T-helper 9 cell (primary cell): ENCODE measurements around the gene PARP16.
"Not testable (repeated sequence)": the region's sequence is repeated elsewhere in the genome, so short reads cannot be mapped to it uniquely, and the experiment has no call there.

Source experiments
- DNase-seq: peaks from one replicate; pipeline ENCODE4 v3.0.0-alpha.2; 2020

The PARP16 gene

DNA sequence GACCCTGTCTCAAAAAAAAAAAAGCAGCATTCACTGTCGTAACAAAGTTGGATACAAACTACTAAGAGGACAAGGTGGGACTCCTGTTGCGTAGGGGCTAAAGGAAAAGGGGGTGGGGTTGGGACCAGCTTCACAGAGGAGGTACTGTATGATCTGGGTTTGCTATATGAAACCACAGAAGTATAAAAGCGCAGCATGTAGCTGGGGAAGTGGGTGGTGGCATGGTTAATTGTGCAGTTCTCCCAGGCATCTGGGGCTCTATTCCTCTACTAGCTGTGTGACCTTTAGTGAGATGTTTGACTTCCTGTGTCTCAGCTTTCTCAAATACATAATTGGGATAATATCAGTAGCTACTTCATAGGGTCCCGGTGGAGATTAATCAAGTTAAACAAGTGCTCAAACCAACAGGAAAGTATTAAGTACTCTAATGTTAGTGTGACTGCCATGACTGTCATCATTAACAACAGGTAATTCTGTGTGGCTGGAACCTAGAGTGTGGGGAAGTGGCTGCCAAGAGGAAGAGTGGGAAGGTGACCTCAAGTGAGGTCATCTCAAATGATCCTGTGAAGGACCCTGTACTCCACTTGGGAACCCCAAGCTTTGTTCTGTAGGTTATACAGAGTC, 11.5 kb downstream of the PARP16 start:
- DNase-seq = no peak

GRCh38 chr15:65270811-65271545, 15.7 kb downstream of the PARP16 start:
- DNase-seq = not testable (repeated sequence)

DNA sequence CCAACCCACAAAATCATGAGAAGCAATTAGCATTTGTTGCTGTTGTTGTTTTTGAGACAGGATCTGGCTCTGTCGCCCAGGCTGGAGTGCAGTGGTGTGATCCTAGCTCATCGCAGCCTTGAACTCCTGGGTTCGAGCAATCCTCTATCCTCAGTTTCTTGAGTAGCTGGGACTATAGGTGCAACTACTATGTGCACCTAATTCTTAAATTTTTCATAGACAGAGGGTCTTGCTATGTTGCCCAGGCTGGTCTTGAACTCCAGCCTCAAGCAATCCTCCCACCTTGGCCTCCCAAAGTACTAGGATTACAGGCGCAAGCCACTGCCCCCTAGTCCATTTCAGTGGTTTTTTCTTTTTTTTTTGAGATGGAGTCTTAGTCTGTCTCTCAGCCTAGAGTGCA, 18.3 kb downstream of the PARP16 start:
- DNase-seq = no peak

- DNase-seq = no peak
Observed at GRCh38 chr15:65266469-65266868, 20.2 kb downstream of the PARP16 start.

DNA sequence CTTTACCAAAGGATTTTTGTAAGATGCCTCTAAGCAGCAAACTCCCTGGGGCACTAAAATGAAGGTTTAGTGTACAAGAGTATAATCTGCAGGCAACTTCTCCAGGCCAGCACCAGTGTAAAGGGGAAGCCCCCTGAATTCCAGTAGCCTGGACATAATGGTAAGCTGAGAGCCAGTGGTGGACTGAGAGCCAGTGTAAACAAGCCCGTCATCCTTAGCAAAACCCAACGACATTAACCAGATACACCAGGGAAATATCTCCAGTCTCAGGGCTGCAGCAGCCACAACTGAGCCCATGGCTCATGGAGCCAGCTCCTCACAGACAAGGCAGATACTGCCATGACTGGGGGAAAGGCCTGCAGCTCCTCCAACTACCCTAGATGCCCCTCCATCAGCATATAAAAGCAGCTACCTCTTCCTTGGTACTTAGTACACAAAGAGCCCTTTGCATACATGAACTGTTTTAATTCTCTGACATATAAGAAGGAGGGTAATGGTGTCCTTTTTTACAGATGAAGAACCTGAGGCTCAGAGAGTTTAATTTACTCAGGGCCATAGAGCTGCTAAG, 21.7 kb downstream of the PARP16 start:
- DNase-seq = no peak

- DNase-seq = no peak
Observed at GRCh38 chr15:65263313-65263712, 23.4 kb downstream of the PARP16 start.

- DNase-seq = no peak
Observed at GRCh38 chr15:65260968-65261367, 25.7 kb downstream of the PARP16 start.

DNA sequence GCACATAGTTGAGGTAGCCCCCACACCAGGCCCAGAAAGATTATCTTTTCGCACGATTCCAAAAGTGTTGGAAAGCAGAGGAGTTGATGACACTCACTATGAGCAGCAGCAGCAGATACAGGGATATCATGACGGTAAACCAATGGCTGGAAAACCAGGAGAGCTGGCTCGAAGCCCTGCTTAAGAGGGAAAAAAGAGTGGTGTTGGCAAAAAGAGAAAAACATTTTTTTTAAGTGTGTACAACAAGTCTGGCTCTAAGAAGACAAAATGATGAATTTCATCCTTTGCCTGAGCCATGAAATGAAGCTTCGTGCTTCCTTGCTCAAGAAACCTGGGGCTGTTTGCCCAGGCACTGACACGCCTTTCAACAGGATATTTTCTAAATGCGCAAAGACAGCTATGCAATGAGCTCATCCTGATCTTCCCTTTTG, 27.3 kb downstream of the PARP16 start:
- no peak for DNase-seq

DNA sequence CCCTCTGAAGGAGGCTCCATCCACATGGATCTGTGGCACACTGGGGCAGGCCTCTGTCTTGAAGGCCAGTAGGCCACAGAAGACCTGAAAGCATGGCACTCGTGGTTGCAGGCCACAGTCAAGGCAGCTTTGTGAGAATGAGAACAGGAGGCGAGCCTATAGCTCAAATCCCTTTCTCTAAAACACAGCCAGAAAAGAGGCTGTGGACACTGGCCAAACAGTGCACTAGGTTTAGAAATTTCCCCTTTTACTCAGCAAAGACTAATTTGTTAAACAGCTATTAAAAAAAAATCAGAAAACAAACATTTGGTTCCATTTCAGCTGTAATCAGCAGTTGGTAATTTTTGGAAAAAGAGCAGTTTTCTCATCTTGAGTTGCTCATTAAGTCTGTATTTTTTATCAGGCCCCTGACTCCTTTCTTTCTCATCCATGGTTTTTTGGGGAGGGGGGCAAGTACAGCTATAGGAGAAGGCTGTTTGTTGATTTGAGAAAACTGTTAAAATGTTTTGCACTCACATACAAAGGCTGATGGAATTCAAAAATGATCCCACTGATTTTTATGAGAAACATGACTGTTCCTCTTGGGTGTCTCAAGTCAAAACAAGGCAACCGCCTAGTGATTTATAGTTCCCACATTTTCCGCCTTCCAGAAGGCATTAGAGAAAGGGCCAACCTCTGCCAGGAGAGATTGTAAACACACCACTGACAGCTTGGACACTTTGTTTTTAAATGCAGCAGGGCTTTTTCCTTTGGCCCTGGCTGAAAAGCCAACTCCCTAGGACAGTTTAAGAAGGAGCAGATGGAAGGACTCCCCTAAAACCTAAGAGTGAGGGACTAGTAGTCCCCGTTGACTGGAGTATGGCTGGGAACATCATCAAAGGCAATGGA, 28.1 kb downstream of the PARP16 start:
- no peak for DNase-seq

DNA sequence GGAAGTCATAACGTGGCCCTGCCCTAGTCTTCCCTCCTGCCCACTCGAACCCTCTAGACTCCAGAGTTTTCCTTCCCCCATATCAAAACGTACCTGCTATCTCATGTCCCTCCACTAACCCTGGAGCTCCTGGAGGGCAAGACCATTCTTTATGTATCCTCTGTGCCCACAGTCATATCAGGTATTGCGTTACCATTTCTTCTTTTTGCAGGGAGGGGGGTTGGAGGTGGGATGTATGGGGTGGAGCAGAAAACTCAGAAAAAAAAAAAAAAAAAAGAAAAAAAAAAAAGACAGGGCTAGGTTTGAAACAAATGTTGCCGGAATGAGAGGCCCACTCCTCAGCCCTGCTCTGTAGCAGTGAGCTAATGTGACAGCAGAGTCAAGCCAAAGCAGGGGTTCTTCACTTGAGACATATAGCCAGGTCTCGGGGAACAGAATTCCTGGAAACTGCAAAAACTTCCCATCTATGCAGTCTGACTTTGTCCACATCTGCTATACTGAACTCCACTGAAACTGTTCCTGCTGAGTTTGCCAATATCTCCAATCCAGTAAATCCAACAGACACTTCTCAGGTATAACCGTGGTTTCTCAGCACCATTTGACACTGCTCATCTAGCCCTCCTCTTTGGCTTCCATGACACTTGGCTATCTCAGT, 31.1 kb downstream of the PARP16 start:
- no peak for DNase-seq

DNA sequence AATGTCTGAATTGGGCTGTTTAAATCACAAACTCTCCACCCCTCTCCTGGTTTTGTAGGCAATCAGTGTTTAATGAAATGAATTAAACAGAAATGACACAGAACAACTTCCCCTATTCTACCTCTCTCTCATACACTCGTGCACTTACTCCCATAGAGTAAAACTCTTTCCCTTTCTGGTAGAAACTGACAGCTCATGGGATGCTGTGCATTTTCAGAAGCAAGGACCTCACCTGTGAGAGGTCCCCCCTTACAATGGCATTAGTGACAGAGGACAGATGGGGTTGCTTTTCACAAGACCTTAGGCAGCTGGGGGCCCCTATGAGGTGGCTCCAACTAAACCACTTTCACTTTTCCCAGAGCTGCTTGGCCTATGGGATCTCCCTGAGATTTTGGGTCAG, 31.9 kb downstream of the PARP16 start:
- DNase-seq = no peak

DNA sequence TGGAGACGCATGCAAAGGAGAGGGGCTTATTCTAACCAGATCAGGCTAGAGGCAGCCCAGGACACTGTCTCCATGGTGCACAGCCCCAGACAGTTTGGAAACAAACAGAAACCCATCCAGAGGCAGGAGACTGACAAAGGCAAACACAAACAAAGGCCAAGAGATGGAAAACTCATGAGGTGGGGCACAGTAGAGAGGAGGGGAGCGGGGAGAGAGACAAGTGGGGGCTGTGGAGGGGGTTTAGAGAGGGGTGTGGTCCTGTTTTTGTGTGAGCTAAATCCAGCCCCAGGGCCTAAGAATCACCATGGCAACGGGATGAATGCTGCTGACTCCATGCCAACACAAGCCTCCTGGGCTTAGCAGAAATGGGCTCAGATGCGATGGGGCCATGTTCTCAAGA, 32.3 kb downstream of the PARP16 start:
- no peak for DNase-seq

- no peak for DNase-seq
Observed at GRCh38 chr15:65249641-65250040, 37.0 kb downstream of the PARP16 start.

DNA sequence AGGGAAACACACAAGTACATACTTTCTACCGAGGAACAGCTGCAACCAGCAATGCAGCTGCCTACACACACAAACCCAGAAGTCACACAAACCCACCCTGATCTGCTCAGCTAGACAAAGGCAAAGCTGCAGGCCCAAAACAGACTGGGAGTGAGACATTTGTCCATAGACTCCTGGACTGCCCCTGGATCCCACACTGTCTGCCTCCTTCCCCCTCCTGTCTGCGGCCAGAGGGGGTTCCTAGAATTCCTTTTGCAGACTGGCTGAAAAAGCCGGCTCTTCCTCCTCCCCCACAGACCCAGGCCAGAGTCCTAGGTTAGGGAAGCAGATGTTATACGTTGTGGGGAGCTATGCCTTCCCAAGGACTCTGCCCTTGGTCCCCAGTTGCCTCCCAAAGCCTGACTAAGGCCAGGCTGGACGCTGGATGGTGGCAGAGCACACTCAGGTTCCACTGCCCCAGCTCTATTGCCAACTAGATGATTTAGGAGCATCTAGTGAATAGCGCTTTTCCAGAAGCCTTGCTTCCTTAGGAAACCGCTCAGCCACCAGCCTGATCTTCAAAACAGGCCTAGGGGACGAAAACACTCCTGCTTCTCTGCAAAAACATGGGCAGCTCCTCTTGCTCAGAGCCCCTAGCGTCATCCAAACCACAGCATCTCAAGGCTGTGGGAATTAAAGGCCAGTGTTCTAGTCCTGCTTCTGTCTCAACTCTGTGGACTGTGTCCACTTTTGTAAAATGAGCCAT, 38.0 kb downstream of the PARP16 start:
- DNase-seq = no peak

GRCh38 chr15:65246939-65247338, 39.7 kb downstream of the PARP16 start:
- no peak for DNase-seq

DNA sequence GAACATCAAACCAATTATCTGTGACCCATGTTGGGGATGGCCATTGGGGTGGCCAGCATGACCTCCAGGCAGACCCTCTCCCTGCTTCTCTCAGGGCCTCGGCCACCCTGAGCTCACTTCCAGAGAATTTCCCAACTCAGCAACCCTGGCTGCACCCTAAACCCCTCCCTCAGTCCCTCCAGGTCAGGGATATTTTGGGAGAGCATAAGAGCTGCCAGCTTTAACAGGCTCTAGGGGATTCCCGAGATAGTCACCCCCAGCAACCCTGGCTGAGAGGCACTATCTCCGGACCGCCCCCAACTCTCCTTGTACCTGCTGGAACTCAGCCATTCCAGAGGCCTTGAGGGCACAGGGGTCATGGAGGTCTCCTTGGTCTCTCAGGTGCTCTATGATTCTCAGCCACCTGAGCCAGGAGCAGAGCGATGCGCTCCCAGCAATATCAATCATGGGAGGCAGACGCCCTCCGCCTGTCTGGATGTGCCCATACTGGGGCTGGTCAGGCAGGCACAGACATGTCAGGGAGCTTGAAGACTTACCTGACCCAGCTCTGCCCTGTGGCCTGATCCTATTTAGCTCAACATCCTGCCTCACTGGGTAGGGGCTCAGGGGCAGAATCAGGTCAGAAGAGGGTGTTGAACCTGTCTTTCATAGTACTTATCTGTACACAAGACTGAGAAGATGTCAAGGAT, 40.5 kb downstream of the PARP16 start:
- DNase-seq = no peak

GRCh38 chr15:65245096-65245856, 41.4 kb downstream of the PARP16 start:
- no peak for DNase-seq

DNA sequence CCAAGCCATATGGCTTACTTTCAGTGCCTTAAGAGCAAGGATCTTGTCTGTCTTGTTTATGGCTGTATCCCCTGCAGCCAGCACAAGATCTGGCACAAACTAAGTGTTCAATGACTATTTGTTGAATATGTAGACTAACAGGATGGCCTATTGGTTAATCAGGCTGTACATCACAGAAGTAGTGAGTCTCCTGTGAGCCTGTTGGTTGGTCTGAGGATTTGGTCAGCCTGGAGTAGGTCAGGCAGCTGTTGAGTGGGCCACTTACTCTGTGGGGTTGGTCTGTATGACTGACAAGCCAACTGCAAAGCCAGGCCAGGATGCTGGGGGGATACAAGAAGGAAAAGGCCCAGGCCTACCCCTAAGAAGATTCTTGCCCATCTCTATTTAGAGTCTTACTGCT, 42.0 kb downstream of the PARP16 start:
- no peak for DNase-seq

- DNase-seq = not testable (repeated sequence)
Observed at GRCh38 chr15:65236443-65236842, 50.2 kb downstream of the PARP16 start.

- DNase-seq = no peak
Observed at GRCh38 chr15:65233696-65234095, 53.0 kb downstream of the PARP16 start.

DNA sequence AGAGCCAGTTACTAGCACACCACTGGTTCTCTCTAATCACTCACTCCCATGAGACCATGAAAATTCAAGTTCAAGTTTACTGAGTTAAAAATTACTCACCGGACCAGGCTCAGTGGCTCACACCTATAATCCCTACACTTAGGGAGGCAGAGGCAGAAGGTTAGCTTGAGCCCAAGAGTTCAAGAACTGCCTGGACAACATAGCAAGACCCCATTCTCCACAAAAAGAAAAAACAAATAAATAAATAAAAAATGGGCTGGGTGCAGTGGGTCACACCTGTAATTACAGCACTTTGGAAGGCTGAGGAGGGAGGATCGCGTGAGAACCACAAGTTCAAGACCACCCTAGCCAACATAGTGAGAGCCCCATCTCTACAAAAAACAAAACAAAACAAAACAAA, 54.2 kb downstream of the PARP16 start:
- DNase-seq = no peak
